HCEC 1CT (cell line): ENCODE data around the gene IDI2.
"Not testable (repeated sequence)": the region's sequence is repeated elsewhere in the genome, so short reads cannot be mapped to it uniquely, and the experiment has no call there.

ENCODE experiments used
- DNase-seq: peaks from one replicate; pipeline ENCODE4 v3.0.0-alpha.2; 2017

The IDI2 gene

DNA sequence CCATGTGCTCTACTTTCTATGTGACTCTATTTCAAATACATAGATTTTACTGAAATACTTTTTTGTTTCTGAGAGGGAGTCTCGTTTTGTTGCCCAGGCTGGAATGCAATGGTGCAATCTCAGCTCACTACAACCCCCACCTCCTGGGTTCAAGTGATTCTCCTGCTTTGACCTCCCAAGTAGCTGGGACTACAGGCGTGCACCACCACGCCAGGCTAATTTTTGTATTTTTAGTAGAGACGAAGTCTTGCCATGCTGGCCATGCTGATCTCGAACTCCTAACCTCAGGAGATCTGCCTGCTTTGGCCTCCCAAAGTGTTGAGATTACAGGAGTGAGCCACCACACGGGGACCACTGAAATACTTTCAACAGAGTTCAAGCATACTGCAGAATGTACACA, 19.8 kb upstream of the IDI2 start:
- DNase-seq, result no peak

DNA sequence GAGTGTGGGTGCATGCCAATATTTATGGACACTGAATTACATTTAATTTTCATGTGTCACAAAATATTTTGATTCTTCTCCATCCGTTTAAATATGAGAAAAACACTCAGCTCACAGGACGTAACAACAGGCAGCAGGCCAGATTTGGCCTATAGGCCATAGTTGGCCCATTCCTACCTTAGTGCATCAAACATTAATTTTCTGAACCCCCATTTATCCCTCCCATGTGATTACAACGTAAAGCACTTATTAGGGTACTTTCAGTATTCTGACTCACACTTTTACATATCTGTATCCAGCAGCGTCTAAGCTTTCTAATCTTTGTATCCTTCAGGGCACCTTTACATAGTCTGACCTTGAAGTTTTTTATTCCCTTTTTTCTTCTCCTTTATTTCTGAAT, 19.3 kb upstream of the IDI2 start:
- no peak for DNase-seq

DNA sequence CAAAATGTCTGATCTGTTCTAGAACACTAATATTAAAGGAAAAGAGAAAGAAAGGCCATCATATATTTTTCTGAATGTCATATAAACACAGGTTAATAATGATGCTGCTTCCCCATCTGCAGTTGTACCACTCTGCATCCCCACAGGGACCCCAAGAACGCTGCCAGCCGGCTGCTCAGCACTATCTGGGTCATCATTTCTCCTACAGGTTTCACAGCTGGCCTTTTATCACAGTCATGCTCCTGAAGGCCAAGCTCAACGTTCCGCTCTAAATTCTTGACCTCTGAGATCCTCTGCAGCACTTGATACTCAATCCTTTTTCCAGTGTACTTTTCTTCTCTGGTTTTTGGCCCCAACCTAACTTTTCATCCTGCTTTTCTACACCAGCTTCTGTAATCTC, 18.5 kb upstream of the IDI2 start:
- no peak for DNase-seq

DNA sequence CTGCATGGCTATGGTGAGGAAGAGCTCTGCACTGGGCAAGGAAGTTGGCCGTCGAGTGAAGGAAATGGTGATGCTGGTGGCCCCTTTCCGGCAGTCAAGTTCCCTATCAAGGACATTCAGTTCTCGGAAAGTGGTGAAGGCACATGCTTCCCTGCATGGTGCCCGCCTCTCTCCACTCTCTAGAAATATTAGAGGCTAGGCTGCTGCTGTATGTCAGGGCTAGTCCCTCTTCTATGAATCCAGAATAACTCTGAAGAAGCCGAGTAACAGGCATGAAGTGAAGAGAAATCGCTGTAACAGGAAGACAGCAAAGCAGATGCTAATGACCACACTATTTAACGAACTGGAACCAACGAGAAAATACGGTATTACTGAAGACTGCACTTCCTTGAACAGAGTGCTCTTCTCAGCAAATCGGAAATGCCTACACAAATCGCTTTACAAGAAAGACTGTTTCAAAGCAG, 17.9 kb upstream of the IDI2 start:
- DNase-seq, result no peak

DNA sequence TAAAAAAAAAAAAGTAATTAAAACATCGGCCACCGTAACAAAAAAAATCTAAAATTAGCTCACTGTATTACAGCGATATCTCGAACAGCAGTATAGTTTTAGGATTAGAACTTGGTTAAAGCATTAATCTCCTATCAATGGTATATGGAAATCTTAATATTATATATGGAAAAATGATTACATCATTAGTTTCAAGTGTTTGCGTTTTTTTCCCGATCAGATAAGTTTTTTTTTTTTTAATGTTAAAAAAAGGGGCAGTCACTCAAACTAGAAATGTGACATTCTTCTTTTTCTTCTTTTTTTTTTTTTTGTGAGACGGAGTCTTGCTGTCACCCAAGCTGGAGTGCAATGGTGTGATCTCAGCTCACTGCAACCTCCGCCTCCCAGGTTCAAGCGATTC, 15.9 kb upstream of the IDI2 start:
- no peak for DNase-seq

DNA sequence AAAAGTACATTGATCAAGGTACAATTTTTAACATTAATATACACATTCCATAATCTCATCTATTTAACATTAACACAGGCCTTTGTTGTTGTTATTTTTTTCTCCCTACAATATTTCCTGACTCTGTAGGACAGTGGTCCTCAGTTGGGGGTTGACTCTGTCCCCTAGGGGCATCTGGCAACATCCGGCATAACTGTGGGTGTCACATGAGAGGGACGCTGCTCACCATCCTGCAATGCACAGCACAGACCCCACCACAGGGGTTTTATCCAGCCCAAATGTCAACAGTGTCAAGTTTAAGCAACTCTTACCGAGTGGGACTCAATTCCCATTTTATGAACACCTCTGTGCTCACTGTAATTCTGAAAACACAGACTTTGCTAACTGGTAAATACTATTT, 14.5 kb upstream of the IDI2 start:
- no peak for DNase-seq

DNA sequence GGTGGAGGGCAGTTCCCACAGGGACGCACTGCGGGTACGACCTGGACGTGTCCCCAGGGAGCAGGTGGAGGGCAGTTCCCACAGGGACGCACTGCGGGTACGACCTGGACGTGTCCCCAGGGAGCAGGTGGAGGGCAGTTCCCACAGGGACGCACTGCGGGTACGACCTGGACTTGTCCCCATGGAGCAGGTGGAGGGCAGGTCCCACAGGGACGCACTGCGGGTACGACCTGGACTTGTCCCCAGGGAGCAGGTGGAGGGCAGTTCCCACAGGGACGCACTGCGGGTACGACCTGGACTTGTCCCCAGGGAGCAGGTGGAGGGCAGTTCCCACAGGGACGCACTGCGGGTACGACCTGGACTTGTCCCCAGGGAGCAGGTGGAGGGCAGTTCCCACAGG, 13.1 kb upstream of the IDI2 start:
- DNase-seq, result not testable (repeated sequence)

DNA sequence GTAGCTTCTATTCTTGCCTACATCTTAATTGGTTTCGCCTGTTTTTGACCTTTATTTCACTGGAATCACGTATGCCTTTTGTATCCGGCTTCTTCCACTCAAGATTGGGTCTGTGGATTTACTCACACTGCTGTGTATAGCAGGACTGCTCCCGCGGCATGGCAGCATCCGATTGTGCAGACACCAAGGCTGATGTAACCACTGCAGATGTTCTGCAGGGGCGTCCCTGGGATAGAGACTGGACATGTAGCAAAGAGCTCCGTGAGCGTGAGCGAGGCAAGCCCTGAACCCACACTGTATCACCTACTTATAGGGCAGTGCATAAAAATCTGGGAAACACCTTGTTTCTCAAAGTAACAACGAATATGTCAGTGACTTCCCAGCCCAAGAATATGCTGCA, 11.4 kb upstream of the IDI2 start:
- DNase-seq, result no peak

DNA sequence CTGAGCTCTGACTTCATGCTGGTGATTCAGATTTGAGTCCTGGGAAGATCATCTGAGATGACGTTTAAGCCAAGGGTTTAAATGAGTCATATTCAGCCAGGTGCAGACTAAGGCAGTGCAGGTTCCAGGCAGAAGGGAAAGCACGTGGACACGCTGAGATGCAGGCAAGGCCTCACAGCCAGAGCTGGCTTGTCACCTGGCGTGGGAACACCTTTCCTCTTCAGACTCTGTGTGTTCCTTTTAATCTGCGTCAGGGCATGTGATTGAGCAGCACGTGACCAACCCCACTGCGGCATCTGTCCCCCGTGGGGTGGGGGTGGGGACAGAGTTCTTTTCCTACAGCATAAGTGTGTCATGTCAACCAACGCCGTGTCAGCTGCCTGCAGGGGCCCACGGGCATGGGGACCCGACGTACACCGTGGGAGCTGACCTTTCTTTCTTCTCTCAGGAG, 10.7 kb upstream of the IDI2 start:
- DNase-seq, result peak; percentile 71

DNA sequence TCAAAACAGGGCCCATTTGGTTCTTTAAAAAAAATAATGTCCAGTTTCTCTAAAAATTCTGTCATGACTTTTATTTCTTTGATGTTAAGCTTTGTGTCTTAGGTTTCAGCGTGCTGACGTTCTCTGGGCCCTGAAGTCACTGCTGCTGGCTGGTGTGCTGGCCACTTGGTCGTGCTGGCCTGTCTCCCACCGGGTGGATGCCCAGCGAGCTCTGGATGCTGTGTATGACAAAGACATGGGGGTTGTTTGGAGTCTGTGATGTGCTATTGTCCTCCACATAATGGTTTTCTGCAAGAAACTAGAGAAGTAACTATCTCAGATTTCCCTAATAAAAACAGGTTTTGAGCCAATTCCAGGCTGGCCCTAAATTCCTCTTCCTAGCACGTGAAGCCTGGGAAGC, 9.5 kb upstream of the IDI2 start:
- DNase-seq, result no peak

DNA sequence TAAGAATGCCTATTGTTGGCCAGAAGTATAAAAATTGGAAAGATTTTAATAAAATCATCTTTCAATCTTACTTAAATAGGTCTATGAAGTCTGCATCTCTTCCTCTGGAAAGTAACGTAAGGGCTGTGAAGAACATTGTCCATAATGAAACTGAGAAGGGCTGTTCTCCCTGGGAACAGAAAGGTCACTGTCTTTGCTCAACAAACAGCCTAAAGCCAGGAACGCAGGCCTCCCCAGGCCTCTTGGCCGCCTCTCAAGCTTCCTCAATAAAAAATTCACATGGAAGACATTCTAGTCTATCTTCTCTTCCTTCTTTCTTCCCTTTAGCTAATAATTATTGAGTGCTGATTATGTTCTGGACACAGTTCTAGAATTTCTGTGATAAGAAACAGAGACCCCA, 9.1 kb upstream of the IDI2 start:
- no peak for DNase-seq

DNA sequence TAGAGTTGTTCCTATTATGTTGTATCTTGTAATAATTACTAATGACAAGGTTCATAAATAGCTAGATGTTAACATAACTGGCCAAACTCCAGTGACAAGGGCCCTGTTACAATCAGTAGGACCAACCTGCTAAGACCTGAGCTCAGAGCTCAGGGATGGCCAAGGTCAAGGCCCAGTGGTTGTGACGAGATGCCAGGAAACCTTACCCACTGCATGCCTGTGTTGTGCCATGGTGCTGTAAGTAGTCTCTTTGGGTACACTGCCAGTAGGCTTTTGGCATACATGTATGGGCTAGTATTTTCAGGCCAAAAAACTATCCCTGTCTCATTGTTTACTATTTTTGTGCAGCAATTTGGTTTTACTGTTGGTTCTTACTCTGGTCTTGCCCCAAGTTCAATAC, 7.9 kb upstream of the IDI2 start:
- DNase-seq, result no peak

DNA sequence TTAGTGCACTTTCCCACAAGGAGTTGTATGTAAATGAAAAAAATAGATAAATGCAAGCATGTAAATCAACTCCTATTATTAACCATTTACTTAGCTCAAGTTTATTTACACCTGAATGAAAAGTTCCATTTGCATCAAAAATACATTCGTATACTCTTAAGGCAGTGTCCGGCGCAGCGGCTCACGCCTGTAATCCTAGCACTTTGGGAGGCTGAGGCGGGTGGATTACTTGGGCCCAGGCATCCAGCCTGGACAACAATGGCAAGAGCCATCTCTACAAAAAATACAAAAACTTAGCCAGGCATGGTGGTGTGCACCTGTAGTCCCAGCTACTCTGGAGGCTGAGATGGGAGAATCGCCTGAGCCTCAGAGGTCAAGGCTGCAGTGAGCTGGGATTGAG, 4.2 kb upstream of the IDI2 start:
- no peak for DNase-seq

DNA sequence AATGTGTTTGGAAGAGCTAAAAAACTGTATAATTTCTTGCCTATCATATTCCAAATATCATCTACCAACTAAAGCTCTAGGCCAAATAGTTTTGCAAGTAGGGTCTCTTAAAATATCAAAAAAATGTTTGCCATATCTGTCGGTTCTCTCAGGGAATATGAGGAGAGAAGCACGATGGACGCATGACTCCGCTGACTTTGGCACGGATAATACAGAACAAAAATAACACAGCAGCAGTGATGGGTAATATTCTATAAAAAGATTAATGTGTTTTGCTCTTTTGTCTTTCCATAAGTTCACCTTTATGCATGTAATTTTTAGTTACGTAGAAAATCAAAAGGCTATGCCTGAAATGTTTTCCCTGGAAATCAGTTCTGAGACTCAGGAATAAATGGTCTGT, 919 bp upstream of the IDI2 start:
- DNase-seq, result no peak

DNA sequence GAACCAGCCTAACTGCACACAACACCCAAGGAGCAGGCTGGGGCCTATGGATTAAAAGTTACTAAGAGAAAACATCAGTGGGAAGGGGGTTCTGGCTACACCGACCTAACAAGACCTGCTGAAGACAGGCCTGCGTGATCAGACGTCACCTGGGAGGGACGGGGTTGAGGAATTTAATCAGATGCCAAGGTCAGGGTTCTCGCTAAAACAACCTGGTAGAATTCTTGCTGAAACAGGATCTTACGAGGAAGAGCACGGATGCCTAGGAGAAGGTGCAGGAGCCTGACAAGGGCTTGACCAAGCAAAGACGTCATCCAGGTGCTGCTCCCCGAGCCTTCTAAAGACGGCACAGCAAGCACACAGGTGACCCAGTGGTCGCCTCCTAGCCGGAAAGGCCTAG, 1.6 kb downstream of the IDI2 start:
- DNase-seq, result no peak

DNA sequence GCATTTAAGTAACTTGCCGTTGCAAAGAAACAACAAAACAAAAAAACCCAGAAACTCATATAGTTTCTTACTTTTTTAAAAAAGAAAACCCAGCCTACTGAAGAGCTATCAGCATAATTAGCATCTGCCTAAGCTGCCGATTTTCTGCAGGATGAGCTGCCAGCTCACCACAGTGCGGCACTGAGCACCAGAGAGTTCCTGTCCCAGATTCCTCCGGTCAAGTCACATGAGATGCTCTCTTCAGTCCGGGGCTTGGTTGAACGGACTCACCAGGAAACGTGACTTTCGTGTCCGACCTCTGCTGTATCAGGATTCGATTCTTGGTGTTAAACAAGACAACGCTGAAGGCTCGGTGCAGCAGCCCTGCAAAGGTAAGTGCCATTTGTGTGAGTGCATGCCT, 3.2 kb downstream of the IDI2 start:
- DNase-seq, result no peak

DNA sequence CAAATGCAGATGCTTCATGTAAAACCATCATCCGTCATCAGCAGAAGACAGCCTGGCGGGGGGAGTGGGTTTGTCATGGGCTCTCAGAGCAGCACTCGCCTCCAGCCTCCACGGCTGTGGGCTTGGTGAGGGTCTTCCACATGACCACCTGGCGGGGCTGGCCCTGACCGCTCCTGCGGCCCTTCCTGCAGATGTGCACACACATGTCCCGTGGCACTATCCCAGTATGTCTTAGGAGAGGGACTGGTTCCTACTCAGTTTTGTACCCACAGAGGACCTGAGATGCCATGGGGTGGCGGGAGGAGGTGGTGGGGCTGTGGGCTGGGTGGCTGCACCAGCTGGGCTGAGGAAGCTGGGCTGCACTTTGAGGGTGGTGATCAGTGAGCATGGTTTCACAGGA, 4.7 kb downstream of the IDI2 start:
- DNase-seq, result no peak

DNA sequence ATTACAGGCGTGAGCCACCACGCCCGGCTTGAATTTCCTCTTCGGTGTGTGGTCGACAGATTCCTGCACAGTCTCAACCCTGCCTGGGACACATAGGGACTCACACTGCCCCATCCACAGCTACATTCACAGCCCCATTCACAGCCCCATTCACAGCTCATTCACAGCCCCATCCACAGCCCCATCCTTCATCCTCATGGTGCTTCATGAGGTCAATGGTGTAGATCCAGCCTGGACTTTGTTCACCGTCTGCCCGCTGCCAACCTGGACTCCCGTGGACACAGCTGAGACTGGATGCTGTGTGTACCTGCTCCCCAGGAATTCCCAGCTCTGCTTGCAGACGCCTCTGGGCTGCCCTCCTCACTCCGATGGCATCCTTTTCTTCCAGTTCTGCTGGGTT, 5.2 kb downstream of the IDI2 start:
- DNase-seq, result no peak

DNA sequence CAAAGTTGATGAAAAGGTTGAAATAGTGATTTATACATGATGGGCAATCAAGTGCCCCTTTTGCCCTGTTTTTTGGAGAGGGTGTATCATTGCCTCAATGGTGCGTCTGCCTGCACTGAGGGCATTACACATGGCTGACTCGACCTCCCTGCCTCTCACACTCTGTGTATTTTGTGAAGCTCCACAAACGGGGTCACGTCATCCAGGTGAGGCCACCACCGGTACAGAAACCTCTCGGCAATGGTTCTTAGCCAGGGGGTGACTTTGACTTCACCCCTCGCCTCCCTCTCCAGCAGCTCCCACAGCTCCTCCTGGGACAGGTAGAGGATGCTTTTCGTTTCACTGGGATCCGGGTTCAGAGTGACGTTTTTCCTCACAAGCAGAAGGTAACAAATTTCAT, 6.3 kb downstream of the IDI2 start:
- no peak for DNase-seq

DNA sequence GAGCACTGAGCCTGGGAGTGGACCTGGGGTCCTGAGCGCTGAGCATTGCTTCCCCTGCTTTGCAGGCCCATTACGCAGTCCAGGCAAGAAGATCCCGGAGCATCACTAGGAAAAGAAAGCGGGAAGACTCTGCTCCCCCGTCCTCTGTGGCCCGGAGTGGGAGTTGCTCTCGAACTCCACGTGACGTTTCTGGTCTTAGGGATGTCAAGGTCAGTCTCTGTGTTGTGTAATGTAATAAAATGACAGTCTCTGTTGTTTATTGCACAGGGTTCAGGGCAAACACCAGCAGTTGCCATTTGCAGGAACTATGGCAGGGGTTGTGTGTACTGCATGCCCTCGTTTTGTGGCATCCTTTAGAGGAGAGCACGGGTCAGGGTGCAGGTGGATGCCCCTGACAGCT, 10.0 kb downstream of the IDI2 start:
- DNase-seq, result no peak

DNA sequence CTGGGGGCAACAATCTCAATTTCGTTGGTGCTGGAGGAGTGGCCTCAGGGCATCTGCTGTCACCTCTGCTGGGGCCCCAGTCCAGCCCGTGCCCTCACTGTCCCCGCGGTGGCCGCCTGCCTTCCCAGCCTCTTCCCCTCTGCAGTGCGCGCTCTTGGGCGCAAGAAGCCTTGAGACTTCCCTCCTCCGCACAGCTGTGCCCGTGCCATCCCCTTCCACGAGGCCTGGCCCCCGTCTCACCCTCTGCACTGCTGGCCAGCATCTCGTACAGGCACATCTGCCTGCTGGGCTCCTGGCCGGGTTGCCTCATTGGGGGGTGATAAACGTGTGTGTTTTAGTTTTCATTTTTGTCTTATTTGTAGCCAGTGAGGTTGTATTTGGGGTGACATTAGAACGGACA, 14.0 kb downstream of the IDI2 start:
- DNase-seq, result no peak

DNA sequence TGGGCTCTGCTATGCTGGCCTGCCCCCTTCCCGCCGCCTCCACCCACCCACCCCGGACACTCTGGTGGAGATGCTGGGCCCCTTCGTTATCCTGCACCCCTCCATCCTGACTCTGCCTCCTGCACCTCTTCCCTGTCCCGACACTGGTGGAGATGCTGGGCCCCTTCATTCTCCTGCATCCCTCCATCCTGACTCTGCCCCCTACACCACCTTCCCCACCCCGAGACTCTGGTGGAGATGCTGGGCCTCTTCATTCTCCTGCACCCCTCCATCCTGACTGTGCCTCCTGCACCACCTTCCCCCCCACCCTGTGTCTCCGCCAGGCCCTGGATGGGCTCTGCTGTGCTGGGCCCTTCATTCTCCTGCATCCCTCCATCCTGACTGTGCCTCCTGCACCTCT, 15.0 kb downstream of the IDI2 start:
- no peak for DNase-seq

DNA sequence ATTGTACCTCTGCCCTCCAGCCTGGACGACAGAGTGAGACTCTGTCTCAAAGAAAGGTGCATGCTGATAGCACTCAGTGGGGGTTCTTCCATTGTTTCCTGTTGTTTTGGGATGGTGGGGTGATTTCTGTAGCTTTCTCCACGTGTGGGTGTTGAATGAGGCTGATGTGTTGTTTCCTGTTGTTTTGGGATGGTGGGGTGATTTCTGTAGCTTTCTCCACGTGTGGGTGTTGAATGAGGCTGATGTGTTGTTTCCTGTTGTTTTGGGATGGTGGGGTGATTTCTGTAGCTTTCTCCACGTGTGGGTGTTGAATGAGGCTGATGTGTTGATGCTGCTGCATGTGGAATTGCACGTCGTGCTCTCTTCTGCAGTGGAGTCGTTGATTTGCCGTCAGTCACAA, 15.7 kb downstream of the IDI2 start:
- DNase-seq, result not testable (repeated sequence)

DNA sequence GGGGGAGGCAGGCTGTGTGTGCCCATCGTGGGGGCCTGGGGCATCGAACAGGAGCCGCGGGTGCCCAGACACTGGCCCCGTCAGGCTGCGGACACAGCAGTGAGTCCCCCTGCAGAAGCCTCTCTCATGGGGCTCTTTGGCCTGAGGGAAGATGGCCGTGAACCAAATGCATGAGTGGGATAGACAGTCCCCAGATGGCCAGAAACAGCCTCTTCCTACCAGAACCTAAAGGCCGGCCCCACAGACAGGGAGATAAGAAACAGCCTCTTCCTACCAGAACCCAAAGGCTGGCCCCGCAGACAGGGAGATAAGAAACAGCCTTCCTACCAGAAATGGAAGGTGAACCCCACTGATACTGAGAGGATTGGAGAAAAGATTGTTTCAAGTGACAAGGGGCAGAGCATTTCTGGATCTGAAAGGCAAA, 16.6 kb downstream of the IDI2 start:
- no peak for DNase-seq

DNA sequence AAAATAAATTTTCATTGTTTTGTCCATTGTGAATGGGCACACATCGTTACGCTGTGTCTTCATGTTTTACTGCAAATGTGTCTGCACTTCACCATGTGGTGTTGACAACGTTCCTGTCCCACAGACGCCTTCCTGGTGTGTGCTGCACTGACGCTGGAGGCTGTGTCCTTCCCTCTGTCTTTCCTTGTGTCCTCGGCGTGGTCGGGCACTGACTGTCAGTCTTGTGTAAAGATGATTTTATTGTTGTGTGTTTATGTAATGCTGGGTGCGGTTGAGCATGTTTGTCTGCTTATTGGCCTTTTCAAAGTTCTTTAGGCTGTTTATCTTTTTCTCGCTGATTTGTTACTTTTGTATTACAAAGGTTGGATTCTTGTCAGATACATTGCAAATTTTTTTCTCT, 18.1 kb downstream of the IDI2 start:
- no peak for DNase-seq

DNA sequence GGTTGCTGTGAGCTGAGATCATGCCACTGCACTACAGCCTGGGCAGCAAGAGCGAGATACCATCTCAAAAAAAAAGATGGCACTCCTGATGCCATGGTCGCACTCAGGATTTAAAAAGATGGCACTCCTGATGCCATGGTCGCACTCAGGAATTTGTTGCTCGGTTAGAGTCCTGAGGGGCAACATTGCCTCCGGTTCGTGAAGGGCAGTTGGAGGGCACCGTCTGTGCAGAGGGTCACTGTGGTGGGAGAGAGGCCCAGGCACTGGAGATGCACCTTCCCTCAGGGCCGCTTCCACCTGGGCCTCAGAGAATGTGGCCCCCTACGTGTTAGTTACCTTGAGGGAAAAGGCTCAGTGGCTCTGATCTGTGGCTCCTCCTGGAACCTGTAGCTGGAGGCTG, 19.1 kb downstream of the IDI2 start:
- no peak for DNase-seq
